Natural killer cell (primary cell): ENCODE results near the gene SRP14. TPM values are rescaled to one million over a fixed set of nuclear protein-coding genes. Genes with fewer than 3 reads are reported as not detected.

ENCODE experiments used
- ATAC-seq, 3 donors: fragments of 150-1000 bp in 2 of 3; fragments of 200-7000 bp in 1 of 3; cut with Tn5 transposase; 1 replicate in 1 of 3; 2 replicates in 2 of 3; pipeline ENCODE4 v1.10.0; 2021; ENCODE audit warnings: mild to moderate bottlenecking in 2 of 3, moderate library complexity in 2 of 3
- DNase-seq, 2 donors: peaks; one replicate each; pipeline versions ENCODE4 v3.0.0 to v3.0.0-alpha.2; 2013 to 2021; ENCODE audit warnings: mixed read lengths in 1 of 2
- H3K27ac ChIP-seq: one replicate; pipeline ENCODE4 v1.5.1; 2013; ENCODE audit warnings: mild to moderate bottlenecking, low read length
- H3K27me3 ChIP-seq: one replicate; pipeline ENCODE4 v1.6.1; 2013; ENCODE audit warnings: low read length; ENCODE audit not compliant: control insufficient read depth, insufficient read depth
- H3K36me3 ChIP-seq: one replicate; pipeline ENCODE4 v1.6.1; 2013; ENCODE audit warnings: low read length; ENCODE audit not compliant: control insufficient read depth, insufficient read depth
- H3K4me1 ChIP-seq: one replicate; pipeline ENCODE4 v1.6.1; 2013; ENCODE audit warnings: low read length; ENCODE audit not compliant: control insufficient read depth, insufficient read depth
- H3K4me3 ChIP-seq: one replicate; pipeline ENCODE4 v1.5.1; 2013; ENCODE audit warnings: low read length
- H3K9me3 ChIP-seq: one replicate; pipeline ENCODE4 v1.6.1; 2013; ENCODE audit warnings: low read length; ENCODE audit not compliant: control insufficient read depth, insufficient read depth
- H3K27ac Mint-ChIP-seq, 2 donors: one replicate each; pipeline ENCODE4 v1.8.0; 2022; ENCODE audit warnings: mild to moderate bottlenecking in 2 of 2, mixed read lengths in 2 of 2, moderate library complexity in 1 of 2
- H3K27me3 Mint-ChIP-seq, 2 donors: one replicate each; pipeline ENCODE4 v1.8.0; 2022; ENCODE audit warnings: low read depth in 2 of 2, mixed read lengths in 2 of 2
- H3K36me3 Mint-ChIP-seq: one replicate; pipeline ENCODE4 v1.8.0; 2022; ENCODE audit warnings: mixed read lengths
- H3K4me1 Mint-ChIP-seq, 2 donors: one replicate each; pipeline ENCODE4 v1.8.0; 2022; ENCODE audit warnings: mixed read lengths in 2 of 2
- H3K4me3 Mint-ChIP-seq: one replicate; pipeline ENCODE4 v1.8.0; 2022; ENCODE audit warnings: mild to moderate bottlenecking, moderate library complexity, mixed read lengths
- H3K9me3 Mint-ChIP-seq, 2 donors: one replicate each; pipeline ENCODE4 v1.8.0; 2022; ENCODE audit warnings: mixed read lengths in 2 of 2
- WGBS: methylation state at CpG from one replicate; pipeline ENCODE4 v1.1.7; 2013; ENCODE audit warnings: missing lambda C conversion rate; ENCODE audit not compliant: insufficient coverage; 5-methylcytosine and 5-hydroxymethylcytosine counted together
- intact Hi-C: fragments of 100-400 bp; cut with micrococcal nuclease; formaldehyde crosslinking; loops from one replicate; pipeline ENCODE4 v1.14.2; 2022
- total RNA-seq, 4 donors: library from RNA; stranded (reverse); fragments of 120-200 nt in 1 of 4; gene quantifications; one replicate each; pipeline versions ENCODE4 v1.2.3 to v1.2.4, GENCODE V29; 2013 to 2022
- TF ChIP-seq, protein P1 (sequence below): fragments of 200-600 bp; IDR thresholded peaks from one replicate; pipeline ENCODE4 v1.8.0; 2022; ENCODE audit warnings: antibody characterized with exemption

Gene SRP14
- total RNA-seq, 3 donors from 2014 or later (not counting 1 experiment from before 2014, with no cell fraction given), result 126 to 143 (median 127) TPM

DNA sequence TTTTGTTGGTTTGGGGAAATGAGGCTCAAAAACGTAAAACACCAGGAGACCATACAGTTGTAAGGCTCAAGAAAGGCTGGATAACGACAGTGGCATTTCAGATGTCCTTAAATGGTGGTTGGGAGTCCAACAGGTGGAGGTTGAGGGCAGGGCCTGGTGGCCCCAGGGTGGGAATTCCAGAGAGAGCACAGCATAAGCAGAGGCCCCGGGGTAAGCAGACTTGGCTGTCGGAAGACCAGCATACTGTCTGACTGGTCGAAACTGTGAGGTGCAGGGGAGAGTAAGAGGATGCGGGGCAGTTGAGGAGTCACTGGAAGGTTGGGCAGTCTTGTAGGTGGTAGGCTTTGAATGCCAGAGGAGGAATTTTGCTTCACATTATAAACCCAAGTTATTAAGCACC, 48.3 kb downstream of the SRP14 start:
- peaks cover 29% of the 10 kb centered on the region for H3K36me3 ChIP-seq
- Mint-ChIP-seq H3K36me3 (peaks cover 9% of the 10 kb centered on the region), H3K4me1 (no peaks in the 10 kb centered on the region), H3K27me3 (no peaks in the 10 kb centered on the region), H3K4me3 (no peak overlapping the region), H3K9me3 (no peaks in the 10 kb centered on the region), H3K27ac (no peak overlapping the region)
- TF ChIP-seq, protein P1, sequence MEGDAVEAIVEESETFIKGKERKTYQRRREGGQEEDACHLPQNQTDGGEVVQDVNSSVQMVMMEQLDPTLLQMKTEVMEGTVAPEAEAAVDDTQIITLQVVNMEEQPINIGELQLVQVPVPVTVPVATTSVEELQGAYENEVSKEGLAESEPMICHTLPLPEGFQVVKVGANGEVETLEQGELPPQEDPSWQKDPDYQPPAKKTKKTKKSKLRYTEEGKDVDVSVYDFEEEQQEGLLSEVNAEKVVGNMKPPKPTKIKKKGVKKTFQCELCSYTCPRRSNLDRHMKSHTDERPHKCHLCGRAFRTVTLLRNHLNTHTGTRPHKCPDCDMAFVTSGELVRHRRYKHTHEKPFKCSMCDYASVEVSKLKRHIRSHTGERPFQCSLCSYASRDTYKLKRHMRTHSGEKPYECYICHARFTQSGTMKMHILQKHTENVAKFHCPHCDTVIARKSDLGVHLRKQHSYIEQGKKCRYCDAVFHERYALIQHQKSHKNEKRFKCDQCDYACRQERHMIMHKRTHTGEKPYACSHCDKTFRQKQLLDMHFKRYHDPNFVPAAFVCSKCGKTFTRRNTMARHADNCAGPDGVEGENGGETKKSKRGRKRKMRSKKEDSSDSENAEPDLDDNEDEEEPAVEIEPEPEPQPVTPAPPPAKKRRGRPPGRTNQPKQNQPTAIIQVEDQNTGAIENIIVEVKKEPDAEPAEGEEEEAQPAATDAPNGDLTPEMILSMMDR, result no peak
- H3K9me3 ChIP-seq, result no peaks in the 10 kb centered on the region
- WGBS, result 89% methylated on average over 5 of the region's 6 CpGs
- no peak overlapping the region for H3K4me3 ChIP-seq
- no peaks in the 10 kb centered on the region for H3K27me3 ChIP-seq
- ATAC-seq, result no peak
- no peaks in the 10 kb centered on the region for H3K4me1 ChIP-seq
- no peak overlapping the region for H3K27ac ChIP-seq
- DNase-seq, result no peak
- intact Hi-C loops, result no loop called here

DNA sequence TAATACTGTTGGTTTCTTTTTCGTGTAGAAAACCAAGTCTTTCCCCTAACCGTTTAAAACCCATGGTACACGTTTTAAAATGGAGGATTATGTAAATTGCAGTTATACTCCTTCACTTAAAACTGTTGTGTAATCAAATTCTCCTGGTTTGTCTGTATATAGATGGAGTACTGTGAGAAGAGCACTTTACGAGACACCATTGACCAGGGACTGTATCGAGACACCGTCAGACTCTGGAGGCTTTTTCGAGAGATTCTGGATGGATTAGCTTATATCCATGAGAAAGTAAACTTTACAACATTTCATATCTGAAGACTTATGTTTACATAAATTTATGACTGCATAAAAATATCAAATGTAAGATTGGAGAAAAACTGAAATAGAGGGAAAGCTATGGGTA, 51.2 kb downstream of the SRP14 start:
- Histone ChIP-seq H3K4me3 (no peak overlapping the region), H3K27me3 (no peaks in the 10 kb centered on the region), H3K36me3 (peaks cover 24% of the 10 kb centered on the region), H3K9me3 (no peaks in the 10 kb centered on the region), H3K4me1 (no peaks in the 10 kb centered on the region), H3K27ac (no peak overlapping the region)
- Mint-ChIP-seq H3K36me3 (peaks cover 9% of the 10 kb centered on the region), H3K4me1 (no peaks in the 10 kb centered on the region), H3K4me3 (no peak overlapping the region), H3K27me3 (no peaks in the 10 kb centered on the region), H3K9me3 (no peaks in the 10 kb centered on the region), H3K27ac (no peak overlapping the region)
- ATAC-seq, result no peak
- intact Hi-C loops, result no loop called here
- 89% methylated on average over 3 of the region's 7 CpGs for WGBS
- TF ChIP-seq, protein P1, result no peak
- no peak for DNase-seq

Other genes starting within 250 kb of the SRP14 start
- gene GPR176, start 118.9 kb downstream of the SRP14 start, total RNA-seq, result under 1 TPM in 1 of 3 donors, not detected in 2; 0.38 TPM
- gene EIF2AK4, start 105.1 kb downstream of the SRP14 start, total RNA-seq, result 10 to 100 TPM; 13.9 to 21.3 (median 19.6) TPM
- 10 to 100 TPM in 1 of 3 donors, 1 to 10 TPM in 2; 7.6 to 10.5 (median 9.8) TPM for gene BMF, start 69.7 kb upstream of the SRP14 start, total RNA-seq
- 1 to 10 TPM in 2 of 3 donors, under 1 TPM in 1; 0.75 to 2.4 (median 1.9) TPM for gene BUB1B, start 121.9 kb upstream of the SRP14 start, total RNA-seq
- 10 to 100 TPM in 1 of 3 donors, 1 to 10 TPM in 2; 7.6 to 10.9 (median 7.9) TPM for gene PAK6, start 199.9 kb upstream of the SRP14 start, total RNA-seq
- not detected for gene ANKRD63, start 243.9 kb upstream of the SRP14 start, total RNA-seq